ENCODE measurements around the gene RTN4R. TPM values are rescaled to one million over a fixed set of nuclear protein-coding genes. Genes with fewer than 3 reads are reported as not detected.

Gene RTN4R
- total RNA-seq, 1 experiment from 2014 or later, result 19.0 TPM

DNA sequence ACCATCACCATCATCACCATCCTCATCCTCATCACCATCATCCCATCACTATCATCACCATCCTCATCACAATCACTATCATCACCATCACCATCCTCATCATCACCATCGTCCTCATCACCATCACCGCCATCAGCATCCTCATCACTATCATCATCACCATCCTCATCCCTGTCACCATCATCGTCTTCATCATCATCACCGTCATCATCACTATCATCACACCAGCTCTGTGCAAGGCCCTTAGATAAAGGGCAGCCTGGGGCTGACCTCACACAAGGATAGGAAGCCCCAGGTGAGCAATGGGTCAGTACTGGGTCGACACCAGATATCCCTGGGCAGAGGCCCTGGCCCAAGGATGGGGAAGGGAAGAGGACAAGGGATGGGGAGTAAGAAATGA lies 16.1 kb downstream of the RTN4R start (continued):
- TF ChIP-seq, protein P1, sequence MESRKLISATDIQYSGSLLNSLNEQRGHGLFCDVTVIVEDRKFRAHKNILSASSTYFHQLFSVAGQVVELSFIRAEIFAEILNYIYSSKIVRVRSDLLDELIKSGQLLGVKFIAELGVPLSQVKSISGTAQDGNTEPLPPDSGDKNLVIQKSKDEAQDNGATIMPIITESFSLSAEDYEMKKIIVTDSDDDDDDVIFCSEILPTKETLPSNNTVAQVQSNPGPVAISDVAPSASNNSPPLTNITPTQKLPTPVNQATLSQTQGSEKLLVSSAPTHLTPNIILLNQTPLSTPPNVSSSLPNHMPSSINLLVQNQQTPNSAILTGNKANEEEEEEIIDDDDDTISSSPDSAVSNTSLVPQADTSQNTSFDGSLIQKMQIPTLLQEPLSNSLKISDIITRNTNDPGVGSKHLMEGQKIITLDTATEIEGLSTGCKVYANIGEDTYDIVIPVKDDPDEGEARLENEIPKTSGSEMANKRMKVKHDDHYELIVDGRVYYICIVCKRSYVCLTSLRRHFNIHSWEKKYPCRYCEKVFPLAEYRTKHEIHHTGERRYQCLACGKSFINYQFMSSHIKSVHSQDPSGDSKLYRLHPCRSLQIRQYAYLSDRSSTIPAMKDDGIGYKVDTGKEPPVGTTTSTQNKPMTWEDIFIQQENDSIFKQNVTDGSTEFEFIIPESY (IDR thresholded peaks at IDR 0.05; ENCODE audit: extremely low read depth, insufficient replicate concordance, low read length), result no peak
- TF ChIP-seq, protein P2, sequence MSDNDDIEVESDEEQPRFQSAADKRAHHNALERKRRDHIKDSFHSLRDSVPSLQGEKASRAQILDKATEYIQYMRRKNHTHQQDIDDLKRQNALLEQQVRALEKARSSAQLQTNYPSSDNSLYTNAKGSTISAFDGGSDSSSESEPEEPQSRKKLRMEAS (IDR thresholded peaks at IDR 0.05), result no peak
- no peak for TF ChIP-seq JUND (IDR thresholded peaks at IDR 0.05)

DNA sequence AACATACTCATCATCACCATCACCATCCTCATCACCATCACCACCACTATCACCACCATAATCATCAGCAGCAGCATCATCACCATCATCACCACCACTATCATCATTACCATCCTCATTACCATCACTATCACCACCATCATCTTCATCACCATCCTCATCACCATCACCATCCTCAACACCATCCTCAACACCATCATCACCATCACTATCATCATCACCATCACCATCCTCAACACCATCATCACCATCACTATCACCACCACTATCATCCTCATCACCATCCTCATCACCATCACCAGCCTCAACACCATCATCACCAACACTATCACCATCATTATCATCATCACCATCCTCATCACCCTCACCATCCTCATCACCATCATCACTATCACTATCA lies 16.6 kb downstream of the RTN4R start:
- Histone ChIP-seq H3K79me2 (ENCODE audit: insufficient read depth, low read length) (no peaks in the 10 kb centered on the region; the same call in 1 of the 2 replicates), H4K20me1 (ENCODE audit: insufficient read depth) (no peaks in the 10 kb centered on the region), H3K9ac (ENCODE audit: low read length) (no peak overlapping the region), H3K4me2 (ENCODE audit: low read length) (no peak overlapping the region), H3K4me1 (ENCODE audit: control insufficient read depth in 1 of 2, insufficient read depth in 2 of 2, low read length in 2 of 2) (no peaks in the 10 kb centered on the region), H3K36me3 (ENCODE audit: control insufficient read depth in 1 of 2, insufficient read depth in 2 of 2, low read length in 2 of 2) (no peaks in the 10 kb centered on the region), H3K9me3 (ENCODE audit: control insufficient read depth in 1 of 2, insufficient read depth in 1 of 2, low read depth in 1 of 2, low read length in 2 of 2) (no peaks in the 10 kb centered on the region), H2AFZ (ENCODE audit: low read depth, low read length, poor library complexity, severe bottlenecking) (no peak overlapping the region), H3K27ac (ENCODE audit: low read depth, low read length) (no peak overlapping the region), H3K27me3 (ENCODE audit: insufficient read depth, low read length) (no peaks in the 10 kb centered on the region), H3K4me3 (replicated peaks in 1 of 2; ENCODE audit: low read depth in 1 of 2, low read length in 2 of 2) (no peak overlapping the region), H3K9me2 (ENCODE audit: insufficient read depth) (no peaks in the 10 kb centered on the region)
- ATAC-seq, result no peak
- ChIA-PET POLR2A (no interaction called here), RAD21 (ENCODE audit: low non-redundant PET in 1 of 2, low total read pairs in 2 of 2, uncharacterized antibody in 2 of 2, unreplicated experiment in 2 of 2) (no interaction called here), CTCF (no interaction called here)
- intact Hi-C loops (cut with micrococcal nuclease), result no loop called here
- no peak for DNase-seq (ENCODE audit: low read depth, low spot score)
- no TSS peak for BruUV-seq (replicated peaks)
- TF ChIP-seq SRF (IDR thresholded peaks at IDR 0.05; ENCODE audit: low read depth), result no peak
- TF ChIP-seq, protein P1 (IDR thresholded peaks at IDR 0.05; ENCODE audit: extremely low read depth, insufficient replicate concordance, low read length), result no peak
- no peak for TF ChIP-seq ELF1 (IDR thresholded peaks at IDR 0.05; ENCODE audit: borderline replicate concordance, low read depth)
- no peak for TF ChIP-seq JUND (IDR thresholded peaks at IDR 0.05)
- TF ChIP-seq EZH2phosphoT487 (IDR thresholded peaks at IDR 0.05; ENCODE audit: borderline replicate concordance), result no peak
- TF ChIP-seq POLR2AphosphoS5 (IDR thresholded peaks at IDR 0.05; ENCODE audit: low read depth, low read length), result no peak
- no peak for TF ChIP-seq TCF7L2 (IDR thresholded peaks at IDR 0.05; ENCODE audit: borderline replicate concordance, extremely low read depth, insufficient read depth, insufficient read length)
- TF ChIP-seq, protein P3, sequence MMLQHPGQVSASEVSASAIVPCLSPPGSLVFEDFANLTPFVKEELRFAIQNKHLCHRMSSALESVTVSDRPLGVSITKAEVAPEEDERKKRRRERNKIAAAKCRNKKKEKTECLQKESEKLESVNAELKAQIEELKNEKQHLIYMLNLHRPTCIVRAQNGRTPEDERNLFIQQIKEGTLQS (IDR thresholded peaks at IDR 0.05), result no peak
- no peak for TF ChIP-seq ZFX (IDR thresholded peaks at IDR 0.05)
- no peak for TF ChIP-seq CEBPB (IDR thresholded peaks at IDR 0.05; ENCODE audit: low read depth)
- no peak for TF ChIP-seq FOSL1 (IDR thresholded peaks at IDR 0.05; ENCODE audit: low read depth)
- TF ChIP-seq ZNF274 (IDR thresholded peaks at IDR 0.05; ENCODE audit: low read depth, low read length), result no peak
- TF ChIP-seq, protein P2 (IDR thresholded peaks at IDR 0.05), result no peak
- TF ChIP-seq, protein P4, sequence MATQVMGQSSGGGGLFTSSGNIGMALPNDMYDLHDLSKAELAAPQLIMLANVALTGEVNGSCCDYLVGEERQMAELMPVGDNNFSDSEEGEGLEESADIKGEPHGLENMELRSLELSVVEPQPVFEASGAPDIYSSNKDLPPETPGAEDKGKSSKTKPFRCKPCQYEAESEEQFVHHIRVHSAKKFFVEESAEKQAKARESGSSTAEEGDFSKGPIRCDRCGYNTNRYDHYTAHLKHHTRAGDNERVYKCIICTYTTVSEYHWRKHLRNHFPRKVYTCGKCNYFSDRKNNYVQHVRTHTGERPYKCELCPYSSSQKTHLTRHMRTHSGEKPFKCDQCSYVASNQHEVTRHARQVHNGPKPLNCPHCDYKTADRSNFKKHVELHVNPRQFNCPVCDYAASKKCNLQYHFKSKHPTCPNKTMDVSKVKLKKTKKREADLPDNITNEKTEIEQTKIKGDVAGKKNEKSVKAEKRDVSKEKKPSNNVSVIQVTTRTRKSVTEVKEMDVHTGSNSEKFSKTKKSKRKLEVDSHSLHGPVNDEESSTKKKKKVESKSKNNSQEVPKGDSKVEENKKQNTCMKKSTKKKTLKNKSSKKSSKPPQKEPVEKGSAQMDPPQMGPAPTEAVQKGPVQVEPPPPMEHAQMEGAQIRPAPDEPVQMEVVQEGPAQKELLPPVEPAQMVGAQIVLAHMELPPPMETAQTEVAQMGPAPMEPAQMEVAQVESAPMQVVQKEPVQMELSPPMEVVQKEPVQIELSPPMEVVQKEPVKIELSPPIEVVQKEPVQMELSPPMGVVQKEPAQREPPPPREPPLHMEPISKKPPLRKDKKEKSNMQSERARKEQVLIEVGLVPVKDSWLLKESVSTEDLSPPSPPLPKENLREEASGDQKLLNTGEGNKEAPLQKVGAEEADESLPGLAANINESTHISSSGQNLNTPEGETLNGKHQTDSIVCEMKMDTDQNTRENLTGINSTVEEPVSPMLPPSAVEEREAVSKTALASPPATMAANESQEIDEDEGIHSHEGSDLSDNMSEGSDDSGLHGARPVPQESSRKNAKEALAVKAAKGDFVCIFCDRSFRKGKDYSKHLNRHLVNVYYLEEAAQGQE (IDR thresholded peaks at IDR 0.05; ENCODE audit: low read depth), result no peak
- TF ChIP-seq SIN3A (IDR thresholded peaks at IDR 0.05; ENCODE audit: low read depth), result no peak

Measured in HCT116 (cell line).